K562 (cell line): Measurements from ENCODE around the gene MPG. TPM values are rescaled to one million over a fixed set of nuclear protein-coding genes. Genes with fewer than 3 reads are reported as not detected.

ENCODE experiments used
- CXXC5 ChIP-seq: fragments of 250-450 bp; sonication (Bioruptor Pico); IDR thresholded peaks from 2 replicates; pipeline ENCODE4 v1.8.0; 2022; ENCODE audit warnings: inconsistent platforms, mild to moderate bottlenecking, moderate library complexity
- E4F1 ChIP-seq: fragments of 250-450 bp; sonication (Bioruptor Pico); IDR thresholded peaks from 2 replicates; pipeline ENCODE4 v1.5.0; 2021; ENCODE audit warnings: mild to moderate bottlenecking, borderline replicate concordance
- ETV5 ChIP-seq: sonication (generic); formaldehyde crosslinking; IDR thresholded peaks from 2 replicates; pipeline ENCODE4 v1.4.0; 2020; ENCODE audit warnings: low read depth, mild to moderate bottlenecking, missing genetic modification reagents
- HDAC8 ChIP-seq: fragments of 450-650 bp; IDR thresholded peaks from 2 replicates; pipeline ENCODE4 v1.6.1; 2016; ENCODE audit warnings: mild to moderate bottlenecking, missing genetic modification characterization, moderate library complexity, missing compliant biosample characterization
- HMG20A ChIP-seq: fragments of 450-650 bp; formaldehyde crosslinking; conservative IDR thresholded peaks from 2 replicates; pipeline ENCODE4 v1.4.0; 2020; ENCODE audit warnings: mild to moderate bottlenecking, mixed read lengths
- HMG20B ChIP-seq: fragments of 250-450 bp; sonication (Bioruptor Pico); IDR thresholded peaks from 2 replicates; pipeline ENCODE4 v1.5.0; 2021; ENCODE audit warnings: mild to moderate bottlenecking
- POLR2A ChIP-seq: fragments of 450-650 bp; conservative IDR thresholded peaks from 2 replicates; pipeline ENCODE4 v1.6.1; 2016
- PTBP1 ChIP-seq: fragments of 200-400 bp; formaldehyde crosslinking; IDR thresholded peaks from 2 replicates; pipeline ENCODE4 v1.6.1; 2017; ENCODE audit warnings: low read depth, low read length
- RERE ChIP-seq: sonication (generic); formaldehyde crosslinking; IDR thresholded peaks from 2 replicates; pipeline ENCODE4 v1.8.0; 2023; ENCODE audit warnings: missing genetic modification reagents, mild to moderate bottlenecking, borderline replicate concordance
- RREB1 ChIP-seq: fragments of 250-450 bp; sonication (Bioruptor Pico); IDR thresholded peaks from 2 replicates; pipeline ENCODE4 v1.4.0; 2020
- SAFB ChIP-seq: fragments of 200-400 bp; formaldehyde crosslinking; IDR thresholded peaks from 2 replicates; pipeline ENCODE4 v1.6.1; 2017; ENCODE audit warnings: low read depth, low read length, borderline replicate concordance
- TAF15 ChIP-seq: fragments of 200-400 bp; formaldehyde crosslinking; IDR thresholded peaks from 2 replicates; pipeline ENCODE4 v1.6.1; 2017; ENCODE audit warnings: mild to moderate bottlenecking, low read depth, low read length, moderate library complexity
- USF2 ChIP-seq: sonication (generic); formaldehyde crosslinking; IDR thresholded peaks from 2 replicates; pipeline ENCODE4 v1.5.0; 2020; ENCODE audit warnings: missing genetic modification reagents
- polyA plus RNA-seq, 8 experiments: library from polyadenylated mRNA; depleted of rRNA in 4 of 8; stranded (reverse) in 5 of 8; unstranded in 3 of 8; fragments of >200 nt; fragmentation: Nextera tagmentation in 2 of 8; fragmentation: Illumina TruSeq in 1 of 8; extraction: Ambion mirVana in 2 of 8; extraction: Trizol in 1 of 8; gene quantifications; 2 replicates each; pipeline versions ENCODE4 v1.2.1 to v1.2.3, GENCODE V29; 2011 to 2014; ENCODE audit warnings: inconsistent platforms in 1 of 8, missing spikeins in 1 of 8
- total RNA-seq, 7 experiments: library from RNA; depleted of rRNA in 6 of 7; stranded (reverse); fragments of >200 nt in 6 of 7; fragmentation: Illumina TruSeq in 2 of 7; extraction: Trizol in 2 of 7; gene quantifications; 2 replicates each; pipeline versions ENCODE4 v1.2.1 to v1.2.3, GENCODE V29; 2011 to 2021; ENCODE audit warnings: low replicate concordance in 1 of 7

The MPG gene
- total and polyA plus RNA-seq, 9 of the 15 experiments (the other 6 are each of a cell fraction or from before 2014, with no cell fraction given) = 0.42 to 226 (median 36.2) TPM

GRCh38 chr16:77807-78443 is at the start of gene MPG (continued):
- no peak for TF ChIP-seq RERE (CRISPR knock-in tag)
- peak; percentile 71; the same call in 1 of the 2 replicates for TF ChIP-seq CXXC5 (CRISPR knock-in tag)
- peak; percentile 60 for TF ChIP-seq USF2 (CRISPR knock-in tag)
- no peak; the same call in 1 of the 2 replicates for TF ChIP-seq ETV5 (CRISPR knock-in tag)
- no peak for TF ChIP-seq HMG20A (CRISPR knock-in tag)
- TF ChIP-seq SAFB = 0 out of 2 replicates have a peak, but pooled peaks have one; percentile 44
- TF ChIP-seq PTBP1 = no peak
- no peak for TF ChIP-seq RREB1 (CRISPR knock-in tag)
- no peak for TF ChIP-seq HDAC8 (tag)
- 0 out of 2 replicates have a peak, but pooled peaks have one; percentile 44 for TF ChIP-seq E4F1 (CRISPR knock-in tag)
- peak; percentile 64 for TF ChIP-seq POLR2A
- no peak for TF ChIP-seq TAF15
- TF ChIP-seq HMG20B (CRISPR knock-in tag) = no peak
